HEK293 (cell line): ENCODE data around the gene SCLT1.

Experiments
- CTCF ChIA-PET: fragments of 350-600 bp; formaldehyde crosslinking; extraction: SDS; loops from one replicate; lab custom pipeline; 2021; ENCODE audit warnings: antibody characterized with exemption; lab: Yijun Ruan, JAX
- POLR2A ChIA-PET: fragments of 300-600 bp; formaldehyde crosslinking; extraction: SDS; loops from one replicate; lab custom pipeline; 2020; ENCODE audit warnings: antibody characterized with exemption, inconsistent platforms; lab: Yijun Ruan, JAX
- H3K27ac ChIP-seq: fragments of 200-500 bp; sonication (Bioruptor generic); 2 replicates; pipeline ENCODE4 v1.5.1; 2014; ENCODE audit warnings: low read depth, low read length, control low read depth, inconsistent platforms; ENCODE audit errors: extremely low read depth
- H3K36me3 ChIP-seq, 2 experiments: fragments of 200-500 bp in 1 of 2; sonication (Bioruptor generic) in 1 of 2; 1 replicate in 1 of 2; 2 replicates in 1 of 2; pipeline ENCODE4 v1.5.1; 2014 to 2017; ENCODE audit warnings: inconsistent platforms in 2 of 2, low read length in 2 of 2; ENCODE audit not compliant: control insufficient read depth in 2 of 2, insufficient read depth in 1 of 2
- H3K4me1 ChIP-seq: fragments of 200-500 bp; sonication (Bioruptor generic); 2 replicates; pipeline ENCODE4 v1.5.1; 2014; ENCODE audit warnings: mild to moderate bottlenecking, low read length, inconsistent platforms; ENCODE audit not compliant: control insufficient read depth, insufficient read depth
- H3K4me3 ChIP-seq: 2 replicates; pipeline ENCODE4 v1.5.1; 2011; ENCODE audit warnings: low read depth, mild to moderate bottlenecking, control low read depth, low read length, moderate library complexity
- H3K9me3 ChIP-seq: fragments of 200-500 bp; sonication (Bioruptor generic); 2 replicates; pipeline ENCODE4 v1.5.1; 2014; ENCODE audit warnings: low read depth, low read length, inconsistent platforms; ENCODE audit not compliant: control insufficient read depth, insufficient read depth
- KLF1 ChIP-seq: fragments of 450-650 bp; formaldehyde crosslinking; IDR thresholded peaks from 2 replicates; pipeline ENCODE4 v1.5.1; 2016; ENCODE audit warnings: missing biosample characterization, missing genetic modification characterization
- KLF7 ChIP-seq: fragments of 450-650 bp; formaldehyde crosslinking; IDR thresholded peaks from 2 replicates; pipeline ENCODE4 v1.5.1; 2016; ENCODE audit warnings: missing biosample characterization, missing genetic modification characterization, borderline replicate concordance
- OVOL3 ChIP-seq: fragments of 450-650 bp; formaldehyde crosslinking; IDR thresholded peaks from 2 replicates; pipeline ENCODE4 v1.5.1; 2016; ENCODE audit warnings: missing biosample characterization, missing genetic modification characterization
- TCF7L2 ChIP-seq: IDR thresholded peaks from 2 replicates; pipeline ENCODE4 v1.6.1; 2011; ENCODE audit warnings: low read depth, mild to moderate bottlenecking, inconsistent platforms, low read length, moderate library complexity, borderline replicate concordance
- TSHZ1 ChIP-seq: fragments of 450-650 bp; formaldehyde crosslinking; IDR thresholded peaks from 2 replicates; pipeline ENCODE4 v1.5.1; 2016; ENCODE audit warnings: missing biosample characterization, missing genetic modification characterization, borderline replicate concordance
- YY2 ChIP-seq: fragments of 450-650 bp; formaldehyde crosslinking; IDR thresholded peaks from 2 replicates; pipeline ENCODE4 v1.5.1; 2016; ENCODE audit warnings: missing biosample characterization, missing genetic modification characterization
- ZBTB17 ChIP-seq: fragments of 450-650 bp; formaldehyde crosslinking; IDR thresholded peaks from 2 replicates; pipeline ENCODE4 v1.5.1; 2016; ENCODE audit warnings: missing biosample characterization, missing genetic modification characterization
- ZBTB49 ChIP-seq: fragments of 450-650 bp; formaldehyde crosslinking; IDR thresholded peaks from 2 replicates; pipeline ENCODE4 v1.5.1; 2016; ENCODE audit warnings: missing biosample characterization, missing genetic modification characterization, low read depth
- ZNF138 ChIP-seq: fragments of 450-650 bp; formaldehyde crosslinking; IDR thresholded peaks from 2 replicates; pipeline ENCODE4 v1.5.1; 2016; ENCODE audit warnings: missing biosample characterization, missing genetic modification characterization, borderline replicate concordance
- ZNF169 ChIP-seq: fragments of 450-650 bp; formaldehyde crosslinking; IDR thresholded peaks from 2 replicates; pipeline ENCODE4 v1.5.1; 2016; ENCODE audit warnings: missing biosample characterization, missing genetic modification characterization
- ZNF18 ChIP-seq: fragments of 450-650 bp; formaldehyde crosslinking; IDR thresholded peaks from 2 replicates; pipeline ENCODE4 v1.5.1; 2016; ENCODE audit warnings: missing biosample characterization, missing genetic modification characterization
- ZNF292 ChIP-seq: fragments of 450-650 bp; formaldehyde crosslinking; IDR thresholded peaks from 2 replicates; pipeline ENCODE4 v1.5.1; 2016; ENCODE audit warnings: low read depth, missing biosample characterization, missing genetic modification characterization, borderline replicate concordance
- ZNF518A ChIP-seq: fragments of 450-650 bp; formaldehyde crosslinking; conservative IDR thresholded peaks from 2 replicates; pipeline ENCODE4 v1.5.1; 2016; ENCODE audit warnings: low read depth, missing biosample characterization, missing genetic modification characterization
- ZNF530 ChIP-seq: fragments of 450-650 bp; formaldehyde crosslinking; IDR thresholded peaks from 2 replicates; pipeline ENCODE4 v1.5.1; 2016; ENCODE audit warnings: low read depth, missing biosample characterization, missing genetic modification characterization
- ZNF560 ChIP-seq: fragments of 450-650 bp; formaldehyde crosslinking; IDR thresholded peaks from 2 replicates; pipeline ENCODE4 v1.5.1; 2017; ENCODE audit warnings: missing biosample characterization, missing genetic modification characterization, borderline replicate concordance
- ZNF623 ChIP-seq: fragments of 450-650 bp; formaldehyde crosslinking; IDR thresholded peaks from 2 replicates; pipeline ENCODE4 v1.5.1; 2016; ENCODE audit warnings: missing biosample characterization, missing genetic modification characterization
- ZNF654 ChIP-seq: fragments of 450-650 bp; formaldehyde crosslinking; IDR thresholded peaks from 2 replicates; pipeline ENCODE4 v1.5.1; 2016; ENCODE audit warnings: low read depth, missing biosample characterization, missing genetic modification characterization
- ZNF747 ChIP-seq: fragments of 450-650 bp; formaldehyde crosslinking; IDR thresholded peaks from 2 replicates; pipeline ENCODE4 v1.5.1; 2016; ENCODE audit warnings: missing biosample characterization, missing genetic modification characterization
- ZNF830 ChIP-seq: fragments of 450-650 bp; IDR thresholded peaks from 2 replicates; pipeline ENCODE4 v1.5.0; 2018; ENCODE audit warnings: missing biosample characterization, missing genetic modification characterization, low read depth, mild to moderate bottlenecking, moderate library complexity
- ZSCAN16 ChIP-seq: fragments of 450-650 bp; formaldehyde crosslinking; IDR thresholded peaks from 2 replicates; pipeline ENCODE4 v1.5.1; 2016; ENCODE audit warnings: missing biosample characterization, missing genetic modification characterization
- ZSCAN5A ChIP-seq: fragments of 450-650 bp; formaldehyde crosslinking; IDR thresholded peaks from 2 replicates; pipeline ENCODE4 v1.5.1; 2016; ENCODE audit warnings: missing biosample characterization, missing genetic modification characterization

The SCLT1 gene

GRCh38 chr4:128954941-128955340 is 138.4 kb downstream of the SCLT1 start (continued):
- no peak for TF ChIP-seq ZNF560

- no peaks in the 10 kb centered on the region for H3K9me3 ChIP-seq
- H3K4me1 ChIP-seq = no peaks in the 10 kb centered on the region
- CTCF ChIA-PET = no interaction called here
- TF ChIP-seq ZSCAN16 (tag by site-specific recombination) = no peak
- TF ChIP-seq YY2 = no peak
- no peak for TF ChIP-seq ZNF654 (tag by site-specific recombination)
- no peak for TF ChIP-seq TCF7L2
- TF ChIP-seq ZNF623 = no peak
- no peak for TF ChIP-seq ZNF18 (tag by site-specific recombination)
- no peak for TF ChIP-seq ZNF518A (tag by site-specific recombination)
- TF ChIP-seq ZNF138 (tag by site-specific recombination) = no peak
- no peak for TF ChIP-seq ZNF292 (tag by site-specific recombination)
- TF ChIP-seq ZNF830 (tag by site-specific recombination) = no peak
- no peak for TF ChIP-seq TSHZ1 (tag by site-specific recombination)
- TF ChIP-seq ZSCAN5A (tag by site-specific recombination) = no peak
- TF ChIP-seq ZNF530 (tag by site-specific recombination) = no peak
- no peak for TF ChIP-seq OVOL3 (tag by site-specific recombination)
- TF ChIP-seq KLF1 (tag by site-specific recombination) = no peak
- TF ChIP-seq ZBTB17 (tag by site-specific recombination) = no peak
- no peak for TF ChIP-seq ZNF169
- TF ChIP-seq ZNF747 (tag by site-specific recombination) = no peak
- TF ChIP-seq ZBTB49 = no peak
- no peak for TF ChIP-seq KLF7
- H3K4me3 ChIP-seq = no peak overlapping the region
- POLR2A ChIA-PET = no interaction called here
- no peak overlapping the region for H3K27ac ChIP-seq
- no peaks in the 10 kb centered on the region for H3K36me3 ChIP-seq
These were observed 142.0 kb downstream of the SCLT1 start for GRCh38 chr4:128951316-128951715.
